Glutamatergic neuron (in vitro differentiated cells): ENCODE results near the gene GIMAP5. TPM values are rescaled to one million over a fixed set of nuclear protein-coding genes. Genes with fewer than 3 reads are reported as not detected.

Experiments used
- DNase-seq: peaks from one replicate; pipeline ENCODE4 v3.0.0; 2022
- H3K27ac Mint-ChIP-seq: one replicate; pipeline ENCODE4 v1.8.0; 2020; ENCODE audit warnings: mild to moderate bottlenecking, mixed read lengths, inconsistent platforms; ENCODE audit not compliant: unreplicated experiment
- H3K27me3 Mint-ChIP-seq: one replicate; pipeline ENCODE4 v1.8.0; 2020; ENCODE audit warnings: mild to moderate bottlenecking, moderate library complexity, mixed read lengths, inconsistent platforms; ENCODE audit not compliant: unreplicated experiment
- H3K36me3 Mint-ChIP-seq: one replicate; pipeline ENCODE4 v1.8.0; 2020; ENCODE audit warnings: mild to moderate bottlenecking, mixed read lengths, inconsistent platforms; ENCODE audit not compliant: unreplicated experiment
- H3K4me1 Mint-ChIP-seq: one replicate; pipeline ENCODE4 v1.8.0; 2020; ENCODE audit warnings: mild to moderate bottlenecking, low read depth, mixed read lengths, inconsistent platforms; ENCODE audit not compliant: unreplicated experiment
- H3K4me3 Mint-ChIP-seq: one replicate; pipeline ENCODE4 v1.8.0; 2020; ENCODE audit warnings: mild to moderate bottlenecking, mixed read lengths, inconsistent platforms; ENCODE audit not compliant: unreplicated experiment
- H3K9me3 Mint-ChIP-seq: one replicate; pipeline ENCODE4 v1.8.0; 2020; ENCODE audit warnings: mild to moderate bottlenecking, moderate library complexity, mixed read lengths, inconsistent platforms; ENCODE audit not compliant: unreplicated experiment
- total RNA-seq: library from RNA; stranded (reverse); fragmentation: NEBNext Ultra II Directional; extraction: Animal tissue kit (Norgen Biotek cat#: 25700); gene quantifications from one replicate; pipeline ENCODE4 v1.2.1, GENCODE V29; 2021; ENCODE audit not compliant: unreplicated experiment
- TF ChIP-seq, protein P1 (sequence below): fragments of 200-600 bp; sonication (generic); IDR thresholded peaks from one replicate; pipeline ENCODE4 v1.5.0; 2021; ENCODE audit not compliant: partially characterized antibody, unreplicated experiment

GIMAP5 gene
- total RNA-seq, 1 donor from 2014 or later = not detected

- Mint-ChIP-seq H3K36me3 (no peaks in the 10 kb centered on the region), H3K27ac (no peak overlapping the region), H3K27me3 (peaks cover 3% of the 10 kb centered on the region), H3K4me3 (no peak overlapping the region), H3K9me3 (no peaks in the 10 kb centered on the region), H3K4me1 (no peaks in the 10 kb centered on the region)
- DNase-seq = no peak
- TF ChIP-seq, protein P1, sequence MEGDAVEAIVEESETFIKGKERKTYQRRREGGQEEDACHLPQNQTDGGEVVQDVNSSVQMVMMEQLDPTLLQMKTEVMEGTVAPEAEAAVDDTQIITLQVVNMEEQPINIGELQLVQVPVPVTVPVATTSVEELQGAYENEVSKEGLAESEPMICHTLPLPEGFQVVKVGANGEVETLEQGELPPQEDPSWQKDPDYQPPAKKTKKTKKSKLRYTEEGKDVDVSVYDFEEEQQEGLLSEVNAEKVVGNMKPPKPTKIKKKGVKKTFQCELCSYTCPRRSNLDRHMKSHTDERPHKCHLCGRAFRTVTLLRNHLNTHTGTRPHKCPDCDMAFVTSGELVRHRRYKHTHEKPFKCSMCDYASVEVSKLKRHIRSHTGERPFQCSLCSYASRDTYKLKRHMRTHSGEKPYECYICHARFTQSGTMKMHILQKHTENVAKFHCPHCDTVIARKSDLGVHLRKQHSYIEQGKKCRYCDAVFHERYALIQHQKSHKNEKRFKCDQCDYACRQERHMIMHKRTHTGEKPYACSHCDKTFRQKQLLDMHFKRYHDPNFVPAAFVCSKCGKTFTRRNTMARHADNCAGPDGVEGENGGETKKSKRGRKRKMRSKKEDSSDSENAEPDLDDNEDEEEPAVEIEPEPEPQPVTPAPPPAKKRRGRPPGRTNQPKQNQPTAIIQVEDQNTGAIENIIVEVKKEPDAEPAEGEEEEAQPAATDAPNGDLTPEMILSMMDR = no peak
Measured at GRCh38 chr7:150784954-150785353, 47.7 kb downstream of the GIMAP5 start.

GRCh38 chr7:150787321-150788281, 50.4 kb downstream of the GIMAP5 start:
- Mint-ChIP-seq H3K27ac (no peak overlapping the region), H3K36me3 (no peaks in the 10 kb centered on the region), H3K27me3 (peaks cover 3% of the 10 kb centered on the region), H3K9me3 (no peaks in the 10 kb centered on the region), H3K4me1 (no peaks in the 10 kb centered on the region), H3K4me3 (no peak overlapping the region)
- TF ChIP-seq, protein P1 = no peak
- DNase-seq = no peak

DNA sequence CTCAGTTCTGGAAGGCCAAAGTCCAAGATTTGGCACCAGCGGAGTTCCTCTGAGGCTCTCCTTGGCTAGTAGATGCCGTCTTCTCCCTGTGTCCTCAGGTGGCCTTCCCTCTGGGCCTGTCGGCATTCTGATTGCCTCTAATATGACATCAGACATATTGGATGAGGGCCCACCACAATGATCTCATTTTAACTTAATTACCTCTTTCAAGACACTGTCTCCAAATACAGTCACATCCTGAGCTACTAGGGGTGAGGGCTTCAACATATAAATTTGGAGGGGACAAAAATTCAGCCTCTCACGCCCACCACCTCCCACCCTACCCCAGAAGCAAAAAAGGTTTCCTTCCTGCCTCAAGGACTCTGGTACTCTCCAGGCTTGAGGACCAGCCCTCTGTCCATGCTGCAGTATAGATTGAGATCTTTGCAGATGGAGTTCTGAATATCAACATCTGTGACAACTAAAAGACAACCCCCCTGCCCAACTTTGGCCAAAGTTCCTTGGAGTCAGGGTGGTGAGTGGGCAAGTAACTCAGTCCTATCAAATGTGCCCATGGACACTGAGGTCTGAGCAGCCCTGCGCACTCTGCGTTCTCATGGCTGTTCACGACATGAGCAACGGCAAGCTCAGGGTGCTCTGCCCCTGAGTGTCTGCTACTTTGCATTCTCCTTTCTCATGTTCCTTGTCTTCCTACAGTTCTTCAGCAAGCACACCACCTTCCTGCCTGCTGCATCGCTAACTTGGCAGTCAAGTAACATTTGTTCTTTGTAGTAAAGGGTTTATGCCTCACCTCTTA, 51.5 kb downstream of the GIMAP5 start:
- Mint-ChIP-seq H3K9me3 (no peaks in the 10 kb centered on the region), H3K36me3 (no peaks in the 10 kb centered on the region), H3K4me1 (no peaks in the 10 kb centered on the region), H3K27me3 (peaks cover 3% of the 10 kb centered on the region), H3K27ac (no peak overlapping the region), H3K4me3 (no peak overlapping the region)
- TF ChIP-seq, protein P1 = no peak
- no peak for DNase-seq

DNA sequence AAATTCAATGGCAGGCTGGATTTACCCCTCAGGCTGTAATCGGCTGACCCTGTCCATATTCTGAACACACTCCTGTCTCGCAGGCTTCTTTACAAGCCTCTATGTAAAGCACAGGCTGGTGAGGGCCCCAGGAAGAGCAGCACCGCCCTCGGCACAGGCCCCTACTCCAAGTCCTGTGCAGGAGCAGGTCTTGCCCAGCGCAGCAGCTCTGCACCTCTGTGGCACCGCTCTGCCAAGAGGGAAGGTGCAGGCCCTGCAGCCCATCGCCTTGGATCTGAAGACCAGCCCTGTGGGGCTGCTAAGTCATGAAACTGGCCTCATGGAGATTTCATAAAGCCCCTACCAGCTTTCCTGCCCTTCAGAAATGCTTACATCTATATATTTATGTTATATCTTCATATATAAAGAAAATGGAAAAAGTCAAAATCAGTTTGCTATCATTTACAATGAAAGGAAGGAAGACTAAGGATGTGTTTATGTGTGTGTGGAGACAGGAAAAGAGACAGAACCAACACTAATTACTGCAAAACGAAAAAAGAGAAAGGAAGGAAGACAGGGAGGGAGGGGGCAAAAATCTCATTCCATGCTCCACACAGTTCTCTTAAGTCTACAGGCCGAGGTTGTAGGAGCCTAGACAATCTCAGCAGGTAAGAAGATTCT, 53.3 kb downstream of the GIMAP5 start:
- Mint-ChIP-seq H3K27me3 (no peaks in the 10 kb centered on the region), H3K9me3 (no peaks in the 10 kb centered on the region), H3K4me1 (no peaks in the 10 kb centered on the region), H3K27ac (no peak overlapping the region), H3K4me3 (no peak overlapping the region), H3K36me3 (no peaks in the 10 kb centered on the region)
- no peak for DNase-seq
- TF ChIP-seq, protein P1 = no peak
